GM18520 (cell line): ENCODE measurements around the gene HINT1.
A peak's percentile ranks its signal among the peaks of the same experiment; 100 is the strongest.
"Not testable (repeated sequence)": the region's sequence is repeated elsewhere in the genome, so short reads cannot be mapped to it uniquely, and the experiment has no call there.

Experiments used
- ATAC-seq: cut with Tn5 transposase; IDR thresholded peaks from one replicate; pipeline ENCODE4 v1.9.1; 2021; ENCODE audit not compliant: unreplicated experiment

The HINT1 gene

GRCh38 chr5:131171276-131171810 lies 6.3 kb upstream of the HINT1 start:
- no peak for ATAC-seq

- peak; percentile 96 for ATAC-seq
Measured at GRCh38 chr5:131170540-131171275, 5.7 kb upstream of the HINT1 start, which contains the start of gene LYRM7. TSS of gene LYRM7 (plus strand) at chr5:131170944. CDS start at chr5:131171021, 77 bp downstream.

- no peak for ATAC-seq
Measured at GRCh38 chr5:131169810-131170539, 4.9 kb upstream of the HINT1 start.

- no peak for ATAC-seq
Measured at GRCh38 chr5:131167615-131168014, 2.6 kb upstream of the HINT1 start.

GRCh38 chr5:131164191-131165118 lies 601 bp downstream of the HINT1 start:
- peak; percentile 59 for ATAC-seq

- ATAC-seq, result no peak
Measured at GRCh38 chr5:131163276-131164119, 1.6 kb downstream of the HINT1 start.

- ATAC-seq, result no peak
Measured at GRCh38 chr5:131160134-131160533, 4.9 kb downstream of the HINT1 start.

- ATAC-seq, result no peak
Measured at GRCh38 chr5:131156957-131157356, 8.1 kb downstream of the HINT1 start.

- ATAC-seq, result no peak
Measured at GRCh38 chr5:131156385-131156784, 8.7 kb downstream of the HINT1 start.

GRCh38 chr5:131151216-131151615 lies 13.8 kb downstream of the HINT1 start:
- no peak for ATAC-seq

- no peak for ATAC-seq
Measured at GRCh38 chr5:131150408-131150807, 14.6 kb downstream of the HINT1 start.

GRCh38 chr5:131148835-131149234 lies 16.2 kb downstream of the HINT1 start:
- ATAC-seq, result no peak

- no peak for ATAC-seq
Measured at GRCh38 chr5:131147258-131147657, 17.8 kb downstream of the HINT1 start.

GRCh38 chr5:131142970-131143617 lies 22.0 kb downstream of the HINT1 start:
- peak; percentile 67 for ATAC-seq

- no peak for ATAC-seq
Measured at GRCh38 chr5:131139321-131139720, 25.7 kb downstream of the HINT1 start.

GRCh38 chr5:131138406-131138805 lies 26.6 kb downstream of the HINT1 start:
- not testable (repeated sequence) for ATAC-seq

- ATAC-seq, result not testable (repeated sequence)
Measured at GRCh38 chr5:131133091-131133490, 32.0 kb downstream of the HINT1 start.

GRCh38 chr5:131129306-131129705 lies 35.8 kb downstream of the HINT1 start:
- no peak for ATAC-seq

GRCh38 chr5:131127244-131127643 lies 37.8 kb downstream of the HINT1 start:
- ATAC-seq, result not testable (repeated sequence)
